Measurements from ENCODE around the gene SRMS. TPM values are rescaled to one million over a fixed set of nuclear protein-coding genes. Genes with fewer than 3 reads are reported as not detected.

Gene SRMS
- polyA plus RNA-seq, 1 donor from 2014 or later = 0.43 TPM

GRCh38 chr20:63505723-63506122 is 41.8 kb downstream of the SRMS start:
- Mint-ChIP-seq H3K4me1 (no peaks in the 10 kb centered on the region), H3K27me3 (peaks cover 18% of the 10 kb centered on the region), H3K27ac (no peak overlapping the region), H3K4me3 (no peak overlapping the region), H3K9me3 (peaks cover 2 to 12% (median 3%) of the 10 kb centered on the region in 3 donors), H3K36me3 (peaks cover 3% of the 10 kb centered on the region)

GRCh38 chr20:63505281-63505680 is 42.3 kb downstream of the SRMS start:
- no peaks in the 10 kb centered on the region for H3K4me1 Mint-ChIP-seq
- H3K27ac Mint-ChIP-seq = peak overlapping the region in 1 of 3 donors; percentile 8
- H3K4me3 Mint-ChIP-seq = no peak overlapping the region
- H3K27me3 Mint-ChIP-seq = peaks cover 16% of the 10 kb centered on the region
- peaks cover 3% of the 10 kb centered on the region for H3K36me3 Mint-ChIP-seq
- peaks cover 2 to 12% (median 3%) of the 10 kb centered on the region in 3 donors for H3K9me3 Mint-ChIP-seq

DNA sequence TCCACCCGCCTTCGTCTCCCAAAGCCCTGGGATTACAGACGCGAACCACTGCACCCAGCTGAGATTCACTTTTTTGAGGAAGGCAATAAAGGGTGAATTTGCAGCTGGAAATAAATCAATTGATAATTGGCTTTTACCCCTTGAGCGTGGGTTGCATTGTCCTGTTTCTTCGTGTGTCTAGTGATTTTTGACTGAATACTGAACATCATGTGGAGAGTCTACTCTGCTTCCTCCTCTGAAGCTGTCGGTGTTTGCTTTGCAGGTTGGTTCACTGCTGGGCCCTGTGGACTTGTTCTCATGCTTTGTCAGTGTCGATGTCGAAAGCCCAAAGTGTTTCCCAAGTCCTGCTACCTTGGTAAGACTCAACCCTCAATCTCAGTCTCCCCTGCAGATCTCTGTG is 42.9 kb downstream of the SRMS start:
- Mint-ChIP-seq H3K27ac (peak overlapping the region in 1 of 3 donors; percentile 8), H3K4me3 (no peak overlapping the region), H3K4me1 (no peaks in the 10 kb centered on the region), H3K36me3 (peaks cover 3% of the 10 kb centered on the region), H3K9me3 (peaks cover 2 to 12% (median 3%) of the 10 kb centered on the region in 3 donors), H3K27me3 (peaks cover 14% of the 10 kb centered on the region)

- Mint-ChIP-seq H3K4me1 (no peaks in the 10 kb centered on the region), H3K27me3 (peaks cover 10% of the 10 kb centered on the region), H3K36me3 (peaks cover 3% of the 10 kb centered on the region), H3K9me3 (peaks cover 2 to 12% (median 3%) of the 10 kb centered on the region in 3 donors), H3K4me3 (no peak overlapping the region), H3K27ac (no peak overlapping the region)
Observed at GRCh38 chr20:63503524-63503923, 44.0 kb downstream of the SRMS start.

DNA sequence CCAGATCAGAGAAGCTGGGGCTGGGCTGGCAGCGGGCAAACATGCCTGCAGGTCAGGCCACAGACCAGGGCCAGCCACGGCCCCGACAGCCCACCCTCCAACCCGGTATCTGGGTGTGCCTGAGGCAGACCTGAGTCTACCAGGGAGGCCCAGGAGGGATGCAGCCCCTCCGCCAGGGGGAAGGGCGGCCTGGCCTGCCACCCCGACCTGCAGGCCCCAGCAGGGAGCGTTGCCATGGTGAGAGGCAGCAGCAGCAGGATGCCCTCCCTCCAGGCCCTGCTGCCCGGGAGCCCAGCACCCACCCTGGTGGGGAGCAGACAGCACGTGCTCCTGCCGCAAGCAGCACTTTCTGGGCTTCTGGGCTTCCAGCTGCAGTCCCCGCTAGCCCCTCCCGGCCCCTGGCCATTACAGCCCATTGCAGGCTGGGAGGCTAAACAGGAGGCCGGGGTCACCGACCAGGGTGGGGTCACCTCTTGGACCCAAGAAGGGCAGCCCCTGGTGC is 44.8 kb downstream of the SRMS start:
- peaks cover 7% of the 10 kb centered on the region for H3K27me3 Mint-ChIP-seq
- H3K4me1 Mint-ChIP-seq = no peaks in the 10 kb centered on the region
- no peak overlapping the region for H3K4me3 Mint-ChIP-seq
- H3K36me3 Mint-ChIP-seq = peaks cover 3% of the 10 kb centered on the region
- H3K9me3 Mint-ChIP-seq = peaks cover 2 to 12% (median 3%) of the 10 kb centered on the region in 3 donors
- no peak overlapping the region for H3K27ac Mint-ChIP-seq

DNA sequence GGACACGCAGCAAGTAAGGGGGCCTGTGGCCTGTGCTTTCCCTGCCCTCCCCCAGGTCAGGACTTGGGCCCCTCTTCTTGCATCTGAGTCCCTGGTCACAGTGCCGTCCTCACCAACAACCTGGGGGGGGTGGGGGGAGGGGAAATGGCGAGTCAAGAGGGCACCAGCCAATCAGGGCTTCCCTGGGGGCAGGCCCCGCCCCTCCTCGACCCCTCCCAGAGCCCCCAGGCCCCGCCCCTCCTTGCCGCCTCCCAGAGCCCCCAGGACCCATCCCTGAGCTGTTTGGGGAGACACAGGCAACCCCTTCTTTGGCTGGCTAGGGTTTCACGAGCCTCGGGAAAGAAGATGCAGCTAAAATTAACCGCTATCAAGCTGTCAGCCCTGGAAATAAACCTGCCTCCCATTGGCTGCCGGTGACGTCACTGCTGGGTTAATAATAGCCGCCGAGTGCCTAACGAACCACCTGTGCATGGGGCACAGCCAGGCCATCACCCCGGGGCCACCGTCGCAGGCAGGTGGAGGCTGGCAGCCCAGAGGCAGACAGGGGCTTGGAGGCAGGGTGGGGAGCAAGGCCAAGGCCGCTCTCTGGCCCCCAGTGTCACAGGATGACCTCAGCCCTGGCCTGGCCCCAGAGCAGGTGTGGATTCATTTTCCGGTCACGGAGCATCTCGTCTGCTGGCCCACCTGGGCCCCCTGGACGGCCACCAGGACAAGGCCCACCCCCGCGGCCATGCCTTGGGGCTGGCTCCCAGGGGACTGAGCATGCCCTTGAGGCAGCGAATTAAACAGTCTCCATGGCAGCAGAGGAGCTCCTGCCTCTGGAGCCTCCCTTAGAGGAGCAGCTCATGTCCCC is 45.5 kb downstream of the SRMS start:
- no peak overlapping the region for H3K27ac Mint-ChIP-seq
- H3K4me1 Mint-ChIP-seq = no peaks in the 10 kb centered on the region

DNA sequence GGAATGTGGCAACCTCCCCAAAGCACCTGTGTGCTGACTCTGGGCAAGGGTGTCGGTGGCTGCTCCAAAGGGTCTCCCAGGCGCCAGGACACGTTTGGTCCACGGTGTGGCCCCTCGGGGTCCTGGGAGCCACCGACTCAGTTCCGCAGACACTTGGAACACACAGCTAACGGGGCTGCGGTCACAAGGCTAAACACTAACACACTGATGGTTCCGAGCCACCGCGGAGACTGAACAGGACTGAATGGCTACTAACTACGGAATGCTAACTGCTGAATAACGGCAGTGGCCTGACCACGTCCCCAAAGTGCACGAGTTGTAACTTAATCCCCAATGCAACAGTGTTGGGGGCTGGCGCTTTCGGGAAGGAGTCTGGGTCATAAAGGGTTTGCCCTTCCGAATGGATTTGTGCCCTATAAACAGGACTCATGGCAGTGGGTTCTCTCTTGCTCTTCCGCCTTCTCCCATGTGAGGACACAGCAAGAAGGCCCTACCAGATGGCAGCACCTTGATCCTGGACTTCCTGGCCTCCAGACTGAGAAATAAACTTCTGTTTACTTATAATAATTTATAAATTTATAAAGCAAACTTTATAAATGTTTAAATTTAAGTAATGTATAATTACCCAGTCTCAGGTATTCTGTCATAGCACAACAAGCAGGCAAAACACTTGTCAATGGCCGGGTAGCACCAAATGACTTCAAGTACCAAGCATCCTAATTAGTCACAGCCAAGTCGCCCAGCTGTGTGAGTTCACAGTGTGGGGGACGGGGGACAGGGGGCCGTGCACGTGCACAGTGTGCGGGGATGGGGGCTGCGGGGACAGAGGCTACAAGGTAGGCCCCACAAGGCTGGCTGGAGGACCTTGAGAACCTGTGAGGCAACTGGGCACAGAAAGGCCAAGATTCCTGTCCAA is 46.4 kb downstream of the SRMS start:
- H3K9me3 Mint-ChIP-seq = peaks cover 2 to 12% (median 3%) of the 10 kb centered on the region in 3 donors
- peaks cover 3% of the 10 kb centered on the region for H3K36me3 Mint-ChIP-seq
- H3K4me1 Mint-ChIP-seq = peaks cover 0 to 1% (median 0%) of the 10 kb centered on the region in 3 donors
- H3K27me3 Mint-ChIP-seq = peaks cover 11% of the 10 kb centered on the region
- H3K4me3 Mint-ChIP-seq = peak overlapping the region in 1 of 4 donors; percentile 23
- no peak overlapping the region for H3K27ac Mint-ChIP-seq

More for the DNA sequence above, 45.5 kb downstream of the SRMS start:
- H3K4me3 Mint-ChIP-seq = no peak overlapping the region
- peaks cover 3% of the 10 kb centered on the region for H3K36me3 Mint-ChIP-seq
- H3K9me3 Mint-ChIP-seq = peaks cover 2 to 12% (median 3%) of the 10 kb centered on the region in 3 donors
- H3K27me3 Mint-ChIP-seq = peaks cover 10% of the 10 kb centered on the region

DNA sequence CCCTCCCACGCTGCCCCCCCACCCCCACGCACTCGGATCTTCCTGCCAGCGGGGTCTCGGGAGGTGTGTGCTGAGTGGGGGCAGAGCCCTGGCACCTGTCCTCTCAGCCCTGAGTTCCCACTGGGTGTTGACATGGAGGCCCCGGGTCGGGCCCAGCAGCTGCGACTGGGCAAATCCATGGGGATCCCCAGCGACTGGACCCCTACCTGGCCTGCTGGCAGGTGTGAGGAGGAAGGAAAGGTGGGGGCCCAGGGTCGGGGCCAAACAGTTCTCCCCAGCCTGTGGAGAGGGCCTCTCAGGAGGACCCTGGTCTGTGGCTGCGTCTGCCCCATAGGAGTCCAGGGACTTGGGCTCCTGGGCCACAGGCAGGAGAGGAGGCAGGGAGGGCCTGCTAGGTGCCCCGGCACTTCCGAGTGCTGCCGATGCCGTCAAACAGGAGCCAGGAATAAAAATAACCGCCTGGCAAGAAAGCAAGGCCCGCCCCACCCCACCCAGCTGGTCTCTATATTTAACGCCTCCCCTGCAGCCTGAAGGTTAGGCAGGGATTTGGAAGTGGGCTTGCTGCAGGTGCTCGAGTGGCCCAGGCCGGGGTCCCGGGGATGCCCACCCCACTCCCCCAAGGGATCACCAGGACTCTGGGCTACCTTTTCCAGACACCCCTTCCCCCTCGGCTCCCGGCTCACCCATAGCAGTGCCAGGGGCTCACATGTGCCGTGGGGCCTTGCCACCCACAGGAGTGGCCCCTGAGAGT is 47.2 kb downstream of the SRMS start:
- peaks cover 12% of the 10 kb centered on the region for H3K27me3 Mint-ChIP-seq
- H3K27ac Mint-ChIP-seq = no peak overlapping the region
- H3K4me1 Mint-ChIP-seq = peaks cover 0 to 1% (median 0%) of the 10 kb centered on the region in 3 donors
- H3K36me3 Mint-ChIP-seq = peaks cover 3% of the 10 kb centered on the region
- H3K4me3 Mint-ChIP-seq = peak overlapping the region in 2 of 4 donors; percentile 8 to 52
- H3K9me3 Mint-ChIP-seq = peaks cover 2 to 12% (median 3%) of the 10 kb centered on the region in 3 donors

- no peak overlapping the region for H3K27ac Mint-ChIP-seq
- H3K36me3 Mint-ChIP-seq = no peaks in the 10 kb centered on the region
- H3K4me3 Mint-ChIP-seq = no peak overlapping the region
- peaks cover 2 to 4% (median 3%) of the 10 kb centered on the region in 3 donors for H3K9me3 Mint-ChIP-seq
- peaks cover 11% of the 10 kb centered on the region for H3K27me3 Mint-ChIP-seq
- H3K4me1 Mint-ChIP-seq = peaks cover 0 to 1% (median 0%) of the 10 kb centered on the region in 3 donors
Observed at GRCh38 chr20:63499338-63499969, 48.1 kb downstream of the SRMS start.

- no peaks in the 10 kb centered on the region for H3K36me3 Mint-ChIP-seq
- H3K4me1 Mint-ChIP-seq = peaks cover 0 to 1% (median 0%) of the 10 kb centered on the region in 3 donors
- H3K27me3 Mint-ChIP-seq = peaks cover 11% of the 10 kb centered on the region
- H3K4me3 Mint-ChIP-seq = peak within 1 kb of the TSS in 1 of 4 donors; percentile 30
- H3K9me3 Mint-ChIP-seq = peaks cover 0 to under 1% (median under 1%) of the 10 kb centered on the region in 3 donors
- no peak within 1 kb of the TSS for H3K27ac Mint-ChIP-seq
Observed at GRCh38 chr20:63498960-63499337, 48.6 kb downstream of the SRMS start, which contains the start of gene EEF1A2. TSS of gene EEF1A2 (minus strand) at chr20:63499083. CDS start at chr20:63497763, 1,320 bp downstream.

GRCh38 chr20:63497946-63498935 is 49.3 kb downstream of the SRMS start:
- no peaks in the 10 kb centered on the region for H3K36me3 Mint-ChIP-seq
- peak overlapping the region in 1 of 4 donors; percentile 30 for H3K4me3 Mint-ChIP-seq
- H3K9me3 Mint-ChIP-seq = no peaks in the 10 kb centered on the region
- H3K27ac Mint-ChIP-seq = no peak overlapping the region
- peaks cover 0 to 1% (median 0%) of the 10 kb centered on the region in 3 donors for H3K4me1 Mint-ChIP-seq
- H3K27me3 Mint-ChIP-seq = peaks cover 11% of the 10 kb centered on the region

DNA sequence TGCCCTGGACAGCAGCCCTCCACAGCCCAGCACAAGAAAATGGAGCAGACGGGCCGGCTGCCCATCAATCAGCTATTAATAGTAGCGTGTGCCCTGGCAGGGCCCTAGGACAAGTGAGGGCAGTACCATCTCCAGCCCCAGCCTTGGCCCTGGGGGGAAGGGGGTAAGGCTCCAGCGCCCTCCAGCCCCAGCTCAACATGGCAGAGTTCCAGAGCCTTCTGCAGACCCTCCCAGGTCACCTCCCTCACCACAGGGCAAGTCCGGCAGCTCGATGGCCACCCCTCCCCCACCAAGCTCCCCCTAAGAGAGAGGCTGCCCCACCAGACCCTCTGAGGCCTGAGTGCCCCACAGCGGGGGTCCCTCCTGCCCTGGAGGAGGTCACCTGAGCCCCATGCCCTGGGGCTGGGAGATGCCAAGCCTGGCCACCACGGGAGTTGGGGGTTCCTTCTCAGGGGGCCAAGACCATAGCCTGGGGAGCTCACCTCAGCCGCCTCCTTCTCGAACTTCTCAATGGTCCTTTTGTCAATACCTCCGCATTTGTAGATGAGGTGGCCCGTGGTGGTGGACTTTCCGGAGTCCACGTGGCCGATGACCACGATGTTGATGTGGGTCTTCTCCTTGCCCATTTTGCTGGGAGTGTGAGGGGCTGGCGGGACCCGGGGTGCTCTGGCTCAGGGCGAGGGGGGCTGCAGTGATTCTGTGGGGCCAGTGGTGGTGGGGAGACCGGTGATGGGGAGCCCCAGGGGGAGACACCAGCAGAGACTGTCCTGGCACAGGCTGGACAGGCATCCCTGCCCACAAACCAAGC is 50.2 kb downstream of the SRMS start:
- Mint-ChIP-seq H3K9me3 (no peaks in the 10 kb centered on the region), H3K4me3 (peak overlapping the region in 3 of 4 donors; percentile 10 to 64 (median 56)), H3K36me3 (no peaks in the 10 kb centered on the region), H3K4me1 (peaks cover 0 to 1% (median 0%) of the 10 kb centered on the region in 3 donors), H3K27ac (peak overlapping the region in 1 of 3 donors; percentile 32), H3K27me3 (peaks cover 11% of the 10 kb centered on the region)

Measured in IgD-negative memory B cell (primary cell).